ENCODE measurements around the gene SLC50A1.

The SLC50A1 gene

GRCh38 chr1:155184835-155185782, 49.5 kb downstream of the SLC50A1 start:
- no peak overlapping the region for H3K4me3 ChIP-seq (IDR thresholded peaks at IDR 0.05; ENCODE audit: insufficient read depth, low read depth, low read length)
- H3K9ac ChIP-seq, result no peak overlapping the region
- no peak overlapping the region for H3K27ac ChIP-seq
- TF ChIP-seq CTCF (conservative IDR thresholded peaks at IDR 0.05; ENCODE audit: low read depth, low read length), result no peak
- H2AFZ ChIP-seq (ENCODE audit: low read depth), result no peak overlapping the region
- no peaks in the 10 kb centered on the region for H3K79me2 ChIP-seq (ENCODE audit: insufficient read depth, low read depth)
- no peak overlapping the region for H3K4me2 ChIP-seq
- H3K36me3 ChIP-seq (ENCODE audit: insufficient read depth), result no peaks in the 10 kb centered on the region
- peaks cover 6% of the 10 kb centered on the region for H3K4me1 ChIP-seq (ENCODE audit: low read depth, poor library complexity, severe bottlenecking)
- H3K27me3 ChIP-seq (ENCODE audit: insufficient read depth, low read depth), result no peaks in the 10 kb centered on the region
- H4K20me1 ChIP-seq (ENCODE audit: insufficient read depth), result no peaks in the 10 kb centered on the region

GRCh38 chr1:155185783-155186066, 50.1 kb downstream of the SLC50A1 start:
- TF ChIP-seq CTCF (conservative IDR thresholded peaks at IDR 0.05; ENCODE audit: low read depth, low read length), result no peak
- no peaks in the 10 kb centered on the region for H4K20me1 ChIP-seq (ENCODE audit: insufficient read depth)
- no peak overlapping the region for H3K4me2 ChIP-seq
- H3K9ac ChIP-seq, result no peak overlapping the region
- no peak overlapping the region for H3K4me3 ChIP-seq (IDR thresholded peaks at IDR 0.05; ENCODE audit: insufficient read depth, low read depth, low read length)
- H3K36me3 ChIP-seq (ENCODE audit: insufficient read depth), result no peaks in the 10 kb centered on the region
- no peak overlapping the region for H2AFZ ChIP-seq (ENCODE audit: low read depth)
- H3K4me1 ChIP-seq (ENCODE audit: low read depth, poor library complexity, severe bottlenecking), result peaks cover 4% of the 10 kb centered on the region
- no peak overlapping the region for H3K27ac ChIP-seq
- no peaks in the 10 kb centered on the region for H3K27me3 ChIP-seq (ENCODE audit: insufficient read depth, low read depth)
- H3K79me2 ChIP-seq (ENCODE audit: insufficient read depth, low read depth), result no peaks in the 10 kb centered on the region

- no peak overlapping the region for H3K4me3 ChIP-seq (IDR thresholded peaks at IDR 0.05; ENCODE audit: insufficient read depth, low read depth, low read length)
- H2AFZ ChIP-seq (ENCODE audit: low read depth), result no peak overlapping the region
- H3K79me2 ChIP-seq (ENCODE audit: insufficient read depth, low read depth), result no peaks in the 10 kb centered on the region
Measured at GRCh38 chr1:155186067-155186793, 50.6 kb downstream of the SLC50A1 start.

More at GRCh38 chr1:155186067-155186793, 50.6 kb downstream of the SLC50A1 start:
- Histone ChIP-seq H3K36me3 (ENCODE audit: insufficient read depth) (no peaks in the 10 kb centered on the region), H3K27me3 (ENCODE audit: insufficient read depth, low read depth) (no peaks in the 10 kb centered on the region), H4K20me1 (ENCODE audit: insufficient read depth) (no peaks in the 10 kb centered on the region), H3K4me1 (ENCODE audit: low read depth, poor library complexity, severe bottlenecking) (no peaks in the 10 kb centered on the region), H3K27ac (no peak overlapping the region), H3K4me2 (no peak overlapping the region), H3K9ac (no peak overlapping the region)
- no peak for TF ChIP-seq CTCF (conservative IDR thresholded peaks at IDR 0.05; ENCODE audit: low read depth, low read length)
